ENCODE measurements around the gene PAX6.

PAX6 gene

GRCh38 chr11:31788085-31788484 lies 23.0 kb downstream of the PAX6 start:
- H3K4me3 Mint-ChIP-seq = no peak overlapping the region
- H3K27me3 Mint-ChIP-seq (ENCODE audit: low read depth) = peaks cover 5% of the 10 kb centered on the region
- no peaks in the 10 kb centered on the region for H3K9me3 Mint-ChIP-seq
- no peaks in the 10 kb centered on the region for H3K4me1 Mint-ChIP-seq (ENCODE audit: low read depth)
- H3K36me3 Mint-ChIP-seq (ENCODE audit: low read depth) = no peaks in the 10 kb centered on the region
- no peak overlapping the region for H3K27ac Mint-ChIP-seq
- DNase-seq (ENCODE audit: low spot score) = no peak

GRCh38 chr11:31786996-31787685 lies 24.0 kb downstream of the PAX6 start:
- no peak overlapping the region for H3K27ac Mint-ChIP-seq
- no peak for DNase-seq (ENCODE audit: low spot score)
- no peaks in the 10 kb centered on the region for H3K4me1 Mint-ChIP-seq (ENCODE audit: low read depth)
- no peak overlapping the region for H3K4me3 Mint-ChIP-seq
- no peaks in the 10 kb centered on the region for H3K9me3 Mint-ChIP-seq
- peaks cover 5% of the 10 kb centered on the region for H3K27me3 Mint-ChIP-seq (ENCODE audit: low read depth)
- no peaks in the 10 kb centered on the region for H3K36me3 Mint-ChIP-seq (ENCODE audit: low read depth)

GRCh38 chr11:31784611-31785010 lies 26.5 kb downstream of the PAX6 start:
- Mint-ChIP-seq H3K36me3 (ENCODE audit: low read depth) (no peaks in the 10 kb centered on the region), H3K27ac (no peak overlapping the region), H3K4me3 (no peak overlapping the region), H3K9me3 (no peaks in the 10 kb centered on the region), H3K27me3 (ENCODE audit: low read depth) (no peaks in the 10 kb centered on the region), H3K4me1 (ENCODE audit: low read depth) (no peaks in the 10 kb centered on the region)
- no peak for DNase-seq (ENCODE audit: low spot score)

DNA sequence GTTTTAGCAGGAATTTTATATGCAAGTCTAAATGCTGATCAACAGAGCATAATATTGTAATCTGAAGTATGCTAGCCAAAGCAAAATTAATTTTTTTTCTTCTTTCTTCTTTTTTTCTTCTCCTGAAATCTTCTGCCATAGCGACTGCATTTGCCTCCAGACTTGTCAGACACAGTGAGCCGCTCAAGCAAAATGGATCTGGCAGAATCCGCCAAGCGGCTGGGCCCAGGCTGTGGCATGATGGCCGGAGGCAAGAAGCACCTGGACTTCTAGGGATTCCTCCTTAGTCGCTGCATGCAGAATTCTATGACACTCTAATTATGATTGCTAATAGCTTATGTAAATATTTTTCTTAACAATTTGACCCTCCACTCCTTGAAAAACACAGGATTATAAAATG lies 27.9 kb downstream of the PAX6 start:
- Mint-ChIP-seq H3K27me3 (ENCODE audit: low read depth) (no peaks in the 10 kb centered on the region), H3K4me1 (ENCODE audit: low read depth) (no peaks in the 10 kb centered on the region), H3K9me3 (no peaks in the 10 kb centered on the region), H3K36me3 (ENCODE audit: low read depth) (no peaks in the 10 kb centered on the region), H3K4me3 (no peak overlapping the region), H3K27ac (no peak overlapping the region)
- DNase-seq (ENCODE audit: low spot score) = no peak

- H3K36me3 Mint-ChIP-seq (ENCODE audit: low read depth) = no peaks in the 10 kb centered on the region
- no peak overlapping the region for H3K27ac Mint-ChIP-seq
- DNase-seq (ENCODE audit: low spot score) = no peak
- H3K27me3 Mint-ChIP-seq (ENCODE audit: low read depth) = no peaks in the 10 kb centered on the region
- H3K4me3 Mint-ChIP-seq = no peak overlapping the region
- no peaks in the 10 kb centered on the region for H3K9me3 Mint-ChIP-seq
- no peaks in the 10 kb centered on the region for H3K4me1 Mint-ChIP-seq (ENCODE audit: low read depth)
These were observed 28.9 kb downstream of the PAX6 start for GRCh38 chr11:31782257-31782656.

- H3K27ac Mint-ChIP-seq = no peak overlapping the region
- DNase-seq (ENCODE audit: low spot score) = no peak
- no peaks in the 10 kb centered on the region for H3K4me1 Mint-ChIP-seq (ENCODE audit: low read depth)
- H3K27me3 Mint-ChIP-seq (ENCODE audit: low read depth) = no peaks in the 10 kb centered on the region
- H3K9me3 Mint-ChIP-seq = no peaks in the 10 kb centered on the region
- H3K36me3 Mint-ChIP-seq (ENCODE audit: low read depth) = no peaks in the 10 kb centered on the region
- H3K4me3 Mint-ChIP-seq = no peak overlapping the region
These were observed 30.6 kb downstream of the PAX6 start for GRCh38 chr11:31780480-31780971.

GRCh38 chr11:31780078-31780477 lies 31.0 kb downstream of the PAX6 start:
- DNase-seq (ENCODE audit: low spot score) = no peak
- no peak overlapping the region for H3K27ac Mint-ChIP-seq
- H3K4me3 Mint-ChIP-seq = no peak overlapping the region
- no peaks in the 10 kb centered on the region for H3K27me3 Mint-ChIP-seq (ENCODE audit: low read depth)
- H3K9me3 Mint-ChIP-seq = no peaks in the 10 kb centered on the region
- H3K4me1 Mint-ChIP-seq (ENCODE audit: low read depth) = no peaks in the 10 kb centered on the region
- no peaks in the 10 kb centered on the region for H3K36me3 Mint-ChIP-seq (ENCODE audit: low read depth)

- no peak overlapping the region for H3K4me3 Mint-ChIP-seq
- no peak overlapping the region for H3K27ac Mint-ChIP-seq
- DNase-seq (ENCODE audit: low spot score) = no peak
- H3K9me3 Mint-ChIP-seq = no peaks in the 10 kb centered on the region
- no peaks in the 10 kb centered on the region for H3K36me3 Mint-ChIP-seq (ENCODE audit: low read depth)
- no peaks in the 10 kb centered on the region for H3K4me1 Mint-ChIP-seq (ENCODE audit: low read depth)
- no peaks in the 10 kb centered on the region for H3K27me3 Mint-ChIP-seq (ENCODE audit: low read depth)
These were observed 31.7 kb downstream of the PAX6 start for GRCh38 chr11:31779374-31779791.

GRCh38 chr11:31772412-31772811 lies 38.7 kb downstream of the PAX6 start:
- Mint-ChIP-seq H3K36me3 (ENCODE audit: low read depth) (no peaks in the 10 kb centered on the region), H3K4me1 (ENCODE audit: low read depth) (no peaks in the 10 kb centered on the region), H3K9me3 (no peaks in the 10 kb centered on the region), H3K27ac (no peak overlapping the region), H3K27me3 (ENCODE audit: low read depth) (no peaks in the 10 kb centered on the region), H3K4me3 (no peak overlapping the region)
- no peak for DNase-seq (ENCODE audit: low spot score)

GRCh38 chr11:31770011-31770700 lies 41.0 kb downstream of the PAX6 start:
- no peaks in the 10 kb centered on the region for H3K36me3 Mint-ChIP-seq (ENCODE audit: low read depth)
- no peak overlapping the region for H3K4me3 Mint-ChIP-seq
- H3K27ac Mint-ChIP-seq = no peak overlapping the region
- H3K4me1 Mint-ChIP-seq (ENCODE audit: low read depth) = no peaks in the 10 kb centered on the region
- no peaks in the 10 kb centered on the region for H3K27me3 Mint-ChIP-seq (ENCODE audit: low read depth)
- DNase-seq (ENCODE audit: low spot score) = no peak
- no peaks in the 10 kb centered on the region for H3K9me3 Mint-ChIP-seq

DNA sequence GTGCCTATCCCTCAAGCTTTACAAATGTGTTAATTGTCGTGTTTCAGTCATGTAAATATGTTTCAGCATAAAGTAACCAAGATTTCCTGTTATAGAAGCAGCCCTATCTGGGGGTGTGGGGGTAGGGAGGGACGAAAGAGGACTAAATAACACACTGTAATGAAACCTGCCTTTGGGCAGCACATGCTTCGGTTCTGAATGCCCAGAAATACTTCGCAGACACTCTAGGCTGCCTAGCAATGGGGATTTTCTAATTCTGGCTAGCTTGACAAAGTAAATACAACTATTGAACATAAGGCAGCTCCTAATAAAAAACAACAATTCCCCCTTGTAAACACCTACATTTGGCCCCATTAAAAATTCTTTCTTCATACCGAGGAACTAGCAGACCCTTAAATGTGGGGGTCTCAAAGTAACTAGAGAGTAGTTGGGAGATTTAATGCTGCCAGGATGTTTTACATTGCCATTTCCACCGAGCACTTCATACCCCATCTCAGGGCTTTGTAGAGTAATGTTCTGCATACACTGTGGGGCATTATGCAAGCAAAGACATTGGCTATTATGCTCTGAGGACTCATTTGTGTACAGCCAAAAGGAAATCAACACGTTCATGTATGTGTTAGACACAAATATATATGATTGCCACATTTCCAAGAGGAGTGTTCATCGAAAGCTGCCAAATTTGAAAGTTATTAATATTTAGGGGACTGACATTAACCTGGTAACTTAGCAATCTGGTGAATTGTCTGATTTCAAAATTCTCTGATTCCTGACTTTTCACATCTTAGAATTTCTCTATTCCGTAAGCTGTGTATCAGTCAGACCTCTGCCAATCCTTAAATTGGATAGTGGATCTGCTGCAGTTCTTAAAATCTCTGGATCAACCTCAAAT lies 42.1 kb downstream of the PAX6 start:
- Mint-ChIP-seq H3K9me3 (no peaks in the 10 kb centered on the region), H3K4me3 (no peak overlapping the region), H3K4me1 (ENCODE audit: low read depth) (no peaks in the 10 kb centered on the region), H3K27me3 (ENCODE audit: low read depth) (no peaks in the 10 kb centered on the region), H3K36me3 (ENCODE audit: low read depth) (no peaks in the 10 kb centered on the region), H3K27ac (no peak overlapping the region)
- no peak for DNase-seq (ENCODE audit: low spot score)

- Mint-ChIP-seq H3K36me3 (ENCODE audit: low read depth) (no peaks in the 10 kb centered on the region), H3K27ac (no peak overlapping the region), H3K9me3 (no peaks in the 10 kb centered on the region), H3K4me1 (ENCODE audit: low read depth) (no peaks in the 10 kb centered on the region), H3K27me3 (ENCODE audit: low read depth) (no peaks in the 10 kb centered on the region), H3K4me3 (no peak overlapping the region)
- DNase-seq (ENCODE audit: low spot score) = no peak
These were observed 43.4 kb downstream of the PAX6 start for GRCh38 chr11:31767685-31768084.

GRCh38 chr11:31767066-31767465 lies 44.1 kb downstream of the PAX6 start:
- Mint-ChIP-seq H3K36me3 (ENCODE audit: low read depth) (no peaks in the 10 kb centered on the region), H3K27ac (no peak overlapping the region), H3K9me3 (no peaks in the 10 kb centered on the region), H3K4me1 (ENCODE audit: low read depth) (no peaks in the 10 kb centered on the region), H3K27me3 (ENCODE audit: low read depth) (no peaks in the 10 kb centered on the region), H3K4me3 (no peak overlapping the region)
- no peak for DNase-seq (ENCODE audit: low spot score)

- H3K4me1 Mint-ChIP-seq (ENCODE audit: low read depth) = no peaks in the 10 kb centered on the region
- no peaks in the 10 kb centered on the region for H3K9me3 Mint-ChIP-seq
- no peak overlapping the region for H3K27ac Mint-ChIP-seq
- no peak for DNase-seq (ENCODE audit: low spot score)
- no peak overlapping the region for H3K4me3 Mint-ChIP-seq
- H3K36me3 Mint-ChIP-seq (ENCODE audit: low read depth) = no peaks in the 10 kb centered on the region
- H3K27me3 Mint-ChIP-seq (ENCODE audit: low read depth) = no peaks in the 10 kb centered on the region
These were observed 46.4 kb downstream of the PAX6 start for GRCh38 chr11:31764766-31765165.
